OCI-LY1 (cell line): ENCODE results near the gene NOP53.

ENCODE experiments used
- CTCF ChIP-seq: fragments of 200-600 bp; sonication (generic), shearing (Covaris generic); IDR thresholded peaks from 2 replicates; pipeline ENCODE4 v1.5.1; 2017; ENCODE audit warnings: mild to moderate bottlenecking, antibody characterized with exemption, low read length, moderate library complexity, mixed read lengths
- EZH2 ChIP-seq: fragments of 200-600 bp; sonication (generic), shearing (Covaris generic); IDR thresholded peaks from 2 replicates; pipeline ENCODE4 v1.8.0; 2017; ENCODE audit warnings: borderline replicate concordance, mixed run types, mild to moderate bottlenecking, antibody characterized with exemption, low read length, moderate library complexity, mixed read lengths

- TF ChIP-seq CTCF = no peak
- TF ChIP-seq EZH2 = no peak
Measured at GRCh38 chr19:47805313-47805712, 60.0 kb downstream of the NOP53 start.
